B cell (primary cell): ENCODE data around the gene TIGD6.

Experiments used
- CTCF ChIP-seq: fragments of 200-600 bp; IDR thresholded peaks from one replicate; pipeline ENCODE4 v1.8.0; 2022; ENCODE audit warnings: antibody characterized with exemption, mild to moderate bottlenecking
- EZH2 ChIP-seq: IDR thresholded peaks from 2 replicates; pipeline ENCODE4 v1.6.1; 2012; ENCODE audit warnings: borderline replicate concordance, low read depth, mild to moderate bottlenecking, moderate library complexity, low read length; ENCODE audit not compliant: insufficient read depth, poor library complexity, severe bottlenecking

- TF ChIP-seq CTCF = no peak
- TF ChIP-seq EZH2 = no peak
Observed at GRCh38 chr5:150033334-150033733, 32.9 kb upstream of the TIGD6 start.
